CD4-positive, CD25-positive, alpha-beta regulatory T cell (primary cell): ENCODE measurements around the gene CCR2. TPM values are rescaled to one million over a fixed set of nuclear protein-coding genes. Genes with fewer than 3 reads are reported as not detected.

ENCODE experiments used
- ATAC-seq, 2 donors: fragments of 150-1000 bp; cut with Tn5 transposase; one replicate each; pipeline ENCODE4 v1.10.0; 2021; ENCODE audit warnings: low read depth in 2 of 2, moderate number of reproducible peaks in 2 of 2, moderate library complexity in 1 of 2
- DNase-seq, 3 donors: peaks; one replicate each; pipeline versions ENCODE4 v3.0.0 to v3.0.0-alpha.2; 2012 to 2022; ENCODE audit warnings: mixed read lengths in 1 of 3
- H3K27ac ChIP-seq: one replicate; pipeline ENCODE4 v1.7.0; 2013; ENCODE audit warnings: mild to moderate bottlenecking, low read length; ENCODE audit not compliant: insufficient read depth, poor library complexity, severe bottlenecking
- H3K27me3 ChIP-seq: one replicate; pipeline ENCODE4 v1.7.0; 2013; ENCODE audit warnings: low read length; ENCODE audit not compliant: control insufficient read depth, insufficient read depth
- H3K36me3 ChIP-seq: one replicate; pipeline ENCODE4 v1.7.0; 2013; ENCODE audit warnings: mild to moderate bottlenecking, low read length, moderate library complexity; ENCODE audit not compliant: control insufficient read depth, insufficient read depth
- H3K4me1 ChIP-seq: 2 replicates; pipeline ENCODE4 v1.7.0; 2013; ENCODE audit warnings: mild to moderate bottlenecking, low read length; ENCODE audit not compliant: insufficient read depth, control insufficient read depth, poor library complexity, severe bottlenecking
- H3K4me3 ChIP-seq: one replicate; pipeline ENCODE4 v1.7.0; 2013; ENCODE audit warnings: low read depth, mild to moderate bottlenecking, low read length, moderate library complexity
- H3K9me3 ChIP-seq, 2 experiments: 1 replicate in 1 of 2; 2 replicates in 1 of 2; pipeline ENCODE4 v1.7.0; 2013; ENCODE audit warnings: low read length in 2 of 2, mild to moderate bottlenecking in 1 of 2, moderate library complexity in 1 of 2; ENCODE audit not compliant: control insufficient read depth in 2 of 2
- H3K27ac Mint-ChIP-seq, 3 donors: one replicate each; pipeline ENCODE4 v1.8.0; 2020 to 2022; ENCODE audit warnings: mild to moderate bottlenecking in 3 of 3, mixed read lengths in 3 of 3, moderate library complexity in 2 of 3
- H3K27me3 Mint-ChIP-seq: one replicate; pipeline ENCODE4 v1.8.0; 2022; ENCODE audit warnings: mild to moderate bottlenecking, mixed read lengths
- H3K36me3 Mint-ChIP-seq: one replicate; pipeline ENCODE4 v1.8.0; 2020; ENCODE audit warnings: mixed read lengths
- H3K4me1 Mint-ChIP-seq, 4 donors: one replicate each; pipeline ENCODE4 v1.8.0; 2020 to 2022; ENCODE audit warnings: mixed read lengths in 4 of 4, mild to moderate bottlenecking in 1 of 4
- H3K4me3 Mint-ChIP-seq, 4 donors: one replicate each; pipeline ENCODE4 v1.8.0; 2020 to 2022; ENCODE audit warnings: mild to moderate bottlenecking in 4 of 4, mixed read lengths in 4 of 4, moderate library complexity in 3 of 4
- H3K9me3 Mint-ChIP-seq, 7 donors: one replicate each; pipeline ENCODE4 v1.8.0; 2020 to 2022; ENCODE audit warnings: mixed read lengths in 7 of 7, mild to moderate bottlenecking in 3 of 7, moderate library complexity in 2 of 7
- polyA plus RNA-seq, 4 donors: library from polyadenylated mRNA; unstranded; fragments of 300-500 nt; fragmentation: Illumina TruSeq; gene quantifications; one replicate each; pipeline ENCODE4 v1.2.3, GENCODE V29; 2021
- total RNA-seq: library from RNA; stranded (reverse); gene quantifications from one replicate; pipeline ENCODE4 v1.2.3, GENCODE V29; 2022

Gene CCR2
- total and polyA plus RNA-seq, 5 donors from 2014 or later = 9.5 to 25.6 (median 16.0) TPM

DNA sequence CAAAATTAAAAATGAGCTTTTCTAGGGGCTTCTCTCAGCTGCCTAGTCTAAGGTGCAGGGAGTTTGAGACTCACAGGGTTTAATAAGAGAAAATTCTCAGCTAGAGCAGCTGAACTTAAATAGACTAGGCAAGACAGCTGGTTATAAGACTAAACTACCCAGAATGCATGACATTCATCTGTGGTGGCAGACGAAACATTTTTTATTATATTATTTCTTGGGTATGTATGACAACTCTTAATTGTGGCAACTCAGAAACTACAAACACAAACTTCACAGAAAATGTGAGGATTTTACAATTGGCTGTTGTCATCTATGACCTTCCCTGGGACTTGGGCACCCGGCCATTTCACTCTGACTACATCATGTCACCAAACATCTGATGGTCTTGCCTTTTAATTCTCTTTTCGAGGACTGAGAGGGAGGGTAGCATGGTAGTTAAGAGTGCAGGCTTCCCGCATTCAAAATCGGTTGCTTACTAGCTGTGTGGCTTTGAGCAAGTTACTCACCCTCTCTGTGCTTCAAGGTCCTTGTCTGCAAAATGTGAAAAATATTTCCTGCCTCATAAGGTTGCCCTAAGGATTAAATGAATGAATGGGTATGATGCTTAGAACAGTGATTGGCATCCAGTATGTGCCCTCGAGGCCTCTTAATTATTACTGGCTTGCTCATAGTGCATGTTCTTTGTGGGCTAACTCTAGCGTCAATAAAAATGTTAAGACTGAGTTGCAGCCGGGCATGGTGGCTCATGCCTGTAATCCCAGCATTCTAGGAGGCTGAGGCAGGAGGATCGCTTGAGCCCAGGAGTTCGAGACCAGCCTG is 17.8 kb downstream of the CCR2 start:
- Mint-ChIP-seq H3K4me3 (peak overlapping the region; percentile 67 to 92 (median 74)), H3K27me3 (no peaks in the 10 kb centered on the region), H3K36me3 (no peaks in the 10 kb centered on the region), H3K4me1 (peaks cover 23 to 76% (median 58%) of the 10 kb centered on the region in 4 donors), H3K9me3 (peaks cover 0 to 1% (median 0%) of the 10 kb centered on the region in 7 donors), H3K27ac (peak overlapping the region in 2 of 3 donors; percentile 1 to 89)
- Histone ChIP-seq H3K36me3 (no peaks in the 10 kb centered on the region), H3K27ac (peak overlapping the region; percentile 82), H3K4me1 (peaks cover 72% of the 10 kb centered on the region), H3K27me3 (no peaks in the 10 kb centered on the region), H3K4me3 (peak overlapping the region; percentile 84), H3K9me3 (no peaks in the 10 kb centered on the region)
- no peak for ATAC-seq
- DNase-seq = no peak

DNA sequence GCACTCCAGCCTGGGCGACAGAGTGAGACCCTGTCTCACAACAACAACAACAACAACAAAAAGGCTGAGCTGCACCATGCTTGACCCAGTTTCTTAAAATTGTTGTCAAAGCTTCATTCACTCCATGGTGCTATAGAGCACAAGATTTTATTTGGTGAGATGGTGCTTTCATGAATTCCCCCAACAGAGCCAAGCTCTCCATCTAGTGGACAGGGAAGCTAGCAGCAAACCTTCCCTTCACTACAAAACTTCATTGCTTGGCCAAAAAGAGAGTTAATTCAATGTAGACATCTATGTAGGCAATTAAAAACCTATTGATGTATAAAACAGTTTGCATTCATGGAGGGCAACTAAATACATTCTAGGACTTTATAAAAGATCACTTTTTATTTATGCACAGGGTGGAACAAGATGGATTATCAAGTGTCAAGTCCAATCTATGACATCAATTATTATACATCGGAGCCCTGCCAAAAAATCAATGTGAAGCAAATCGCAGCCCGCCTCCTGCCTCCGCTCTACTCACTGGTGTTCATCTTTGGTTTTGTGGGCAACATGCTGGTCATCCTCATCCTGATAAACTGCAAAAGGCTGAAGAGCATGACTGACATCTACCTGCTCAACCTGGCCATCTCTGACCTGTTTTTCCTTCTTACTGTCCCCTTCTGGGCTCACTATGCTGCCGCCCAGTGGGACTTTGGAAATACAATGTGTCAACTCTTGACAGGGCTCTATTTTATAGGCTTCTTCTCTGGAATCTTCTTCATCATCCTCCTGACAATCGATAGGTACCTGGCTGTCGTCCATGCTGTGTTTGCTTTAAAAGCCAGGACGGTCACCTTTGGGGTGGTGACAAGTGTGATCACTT is 18.8 kb downstream of the CCR2 start:
- peaks cover 0 to 1% (median 0%) of the 10 kb centered on the region in 7 donors for H3K9me3 Mint-ChIP-seq
- peak overlapping the region; percentile 32 to 88 (median 85) for H3K27ac Mint-ChIP-seq
- H3K4me3 Mint-ChIP-seq = peak overlapping the region; percentile 68 to 92 (median 78)
- peaks cover 72% of the 10 kb centered on the region for H3K4me1 ChIP-seq
- H3K36me3 Mint-ChIP-seq = no peaks in the 10 kb centered on the region
- H3K9me3 ChIP-seq = no peaks in the 10 kb centered on the region
- peak in 2 of 3 donors; percentile 44 to 77 for DNase-seq
- H3K4me3 ChIP-seq = peak overlapping the region; percentile 84
- peaks cover 23 to 80% (median 57%) of the 10 kb centered on the region in 4 donors for H3K4me1 Mint-ChIP-seq
- peak in 1 of 2 donors; percentile 26 for ATAC-seq
- no peaks in the 10 kb centered on the region for H3K36me3 ChIP-seq
- H3K27ac ChIP-seq = peak overlapping the region; percentile 82
- no peaks in the 10 kb centered on the region for H3K27me3 Mint-ChIP-seq
- H3K27me3 ChIP-seq = no peaks in the 10 kb centered on the region

DNA sequence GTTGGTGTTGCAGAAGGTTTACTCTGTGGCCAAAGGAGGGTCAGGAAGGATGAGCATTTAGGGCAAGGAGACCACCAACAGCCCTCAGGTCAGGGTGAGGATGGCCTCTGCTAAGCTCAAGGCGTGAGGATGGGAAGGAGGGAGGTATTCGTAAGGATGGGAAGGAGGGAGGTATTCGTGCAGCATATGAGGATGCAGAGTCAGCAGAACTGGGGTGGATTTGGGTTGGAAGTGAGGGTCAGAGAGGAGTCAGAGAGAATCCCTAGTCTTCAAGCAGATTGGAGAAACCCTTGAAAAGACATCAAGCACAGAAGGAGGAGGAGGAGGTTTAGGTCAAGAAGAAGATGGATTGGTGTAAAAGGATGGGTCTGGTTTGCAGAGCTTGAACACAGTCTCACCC is 20.8 kb downstream of the CCR2 start:
- Histone ChIP-seq H3K36me3 (no peaks in the 10 kb centered on the region), H3K9me3 (no peaks in the 10 kb centered on the region), H3K27ac (no peak overlapping the region), H3K27me3 (no peaks in the 10 kb centered on the region), H3K4me3 (peak overlapping the region; percentile 53), H3K4me1 (peaks cover 52% of the 10 kb centered on the region)
- Mint-ChIP-seq H3K36me3 (no peaks in the 10 kb centered on the region), H3K4me3 (peak overlapping the region; percentile 12 to 76 (median 66)), H3K9me3 (peaks cover 0 to 1% (median 0%) of the 10 kb centered on the region in 7 donors), H3K27me3 (no peaks in the 10 kb centered on the region), H3K4me1 (peaks cover 19 to 64% (median 44%) of the 10 kb centered on the region in 4 donors), H3K27ac (peak overlapping the region; percentile 21 to 94 (median 59))
- no peak for ATAC-seq
- DNase-seq = no peak

DNA sequence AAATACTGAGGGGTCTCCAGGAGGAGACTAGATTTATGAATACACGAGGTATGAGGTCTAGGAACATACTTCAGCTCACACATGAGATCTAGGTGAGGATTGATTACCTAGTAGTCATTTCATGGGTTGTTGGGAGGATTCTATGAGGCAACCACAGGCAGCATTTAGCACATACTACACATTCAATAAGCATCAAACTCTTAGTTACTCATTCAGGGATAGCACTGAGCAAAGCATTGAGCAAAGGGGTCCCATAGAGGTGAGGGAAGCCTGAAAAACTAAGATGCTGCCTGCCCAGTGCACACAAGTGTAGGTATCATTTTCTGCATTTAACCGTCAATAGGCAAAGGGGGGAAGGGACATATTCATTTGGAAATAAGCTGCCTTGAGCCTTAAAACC is 21.3 kb downstream of the CCR2 start:
- H3K4me1 ChIP-seq = peaks cover 47% of the 10 kb centered on the region
- H3K27ac ChIP-seq = no peak overlapping the region
- no peaks in the 10 kb centered on the region for H3K9me3 ChIP-seq
- peaks cover 18 to 61% (median 39%) of the 10 kb centered on the region in 4 donors for H3K4me1 Mint-ChIP-seq
- H3K27me3 Mint-ChIP-seq = no peaks in the 10 kb centered on the region
- peaks cover 0 to 1% (median 0%) of the 10 kb centered on the region in 7 donors for H3K9me3 Mint-ChIP-seq
- peak overlapping the region; percentile 53 for H3K4me3 ChIP-seq
- peak overlapping the region; percentile 4 to 68 (median 38) for H3K4me3 Mint-ChIP-seq
- no peaks in the 10 kb centered on the region for H3K36me3 ChIP-seq
- ATAC-seq (no peak), DNase-seq (no peak)
- H3K27me3 ChIP-seq = no peaks in the 10 kb centered on the region
- H3K27ac Mint-ChIP-seq = peak overlapping the region; percentile 21 to 94 (median 59)
- H3K36me3 Mint-ChIP-seq = no peaks in the 10 kb centered on the region

DNA sequence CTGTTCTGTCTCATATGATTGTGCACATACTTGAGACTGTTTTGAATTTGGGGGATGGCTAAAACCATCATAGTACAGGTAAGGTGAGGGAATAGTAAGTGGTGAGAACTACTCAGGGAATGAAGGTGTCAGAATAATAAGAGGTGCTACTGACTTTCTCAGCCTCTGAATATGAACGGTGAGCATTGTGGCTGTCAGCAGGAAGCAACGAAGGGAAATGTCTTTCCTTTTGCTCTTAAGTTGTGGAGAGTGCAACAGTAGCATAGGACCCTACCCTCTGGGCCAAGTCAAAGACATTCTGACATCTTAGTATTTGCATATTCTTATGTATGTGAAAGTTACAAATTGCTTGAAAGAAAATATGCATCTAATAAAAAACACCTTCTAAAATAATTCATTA is 21.9 kb downstream of the CCR2 start:
- H3K9me3 Mint-ChIP-seq = peaks cover 0 to 1% (median 0%) of the 10 kb centered on the region in 7 donors
- no peaks in the 10 kb centered on the region for H3K27me3 Mint-ChIP-seq
- Histone ChIP-seq H3K4me3 (peak overlapping the region; percentile 33), H3K27me3 (no peaks in the 10 kb centered on the region), H3K36me3 (no peaks in the 10 kb centered on the region), H3K9me3 (no peaks in the 10 kb centered on the region), H3K27ac (no peak overlapping the region), H3K4me1 (peaks cover 47% of the 10 kb centered on the region)
- DNase-seq (peak in 1 of 3 donors; percentile 26), ATAC-seq (no peak)
- no peaks in the 10 kb centered on the region for H3K36me3 Mint-ChIP-seq
- H3K27ac Mint-ChIP-seq = peak overlapping the region in 2 of 3 donors; percentile 5 to 7
- peak overlapping the region; percentile 29 to 79 (median 54) for H3K4me3 Mint-ChIP-seq
- H3K4me1 Mint-ChIP-seq = peaks cover 17 to 59% (median 35%) of the 10 kb centered on the region in 4 donors

DNA sequence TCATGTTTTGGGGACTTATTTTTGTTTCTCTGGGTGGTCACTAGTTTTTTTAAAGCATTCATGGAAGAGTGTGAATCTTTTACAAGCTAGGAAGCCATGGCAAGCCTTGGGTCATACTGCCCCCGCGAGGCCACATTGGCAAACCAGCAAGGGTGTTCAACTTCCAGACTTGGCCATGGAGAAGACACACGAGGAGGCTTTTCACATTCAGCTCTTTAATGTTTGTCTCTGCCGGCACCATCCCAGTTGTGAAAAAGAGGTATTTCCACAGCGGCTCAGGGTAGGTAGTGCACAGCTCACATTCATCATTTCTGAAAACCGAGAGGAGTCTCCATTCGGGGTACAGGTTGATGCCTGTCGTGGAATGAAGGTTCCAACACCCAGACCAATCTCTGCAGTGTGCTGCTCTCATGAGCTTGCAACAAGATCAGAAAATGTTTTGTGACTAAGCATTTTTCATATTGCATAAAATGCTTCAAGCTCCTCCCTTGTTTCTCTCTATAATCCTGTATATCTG is 24.6 kb downstream of the CCR2 start:
- Mint-ChIP-seq H3K36me3 (no peaks in the 10 kb centered on the region), H3K27ac (no peak overlapping the region), H3K4me1 (peaks cover 20 to 50% (median 25%) of the 10 kb centered on the region in 4 donors), H3K27me3 (no peaks in the 10 kb centered on the region), H3K9me3 (no peaks in the 10 kb centered on the region), H3K4me3 (peak overlapping the region in 1 of 4 donors; percentile 30)
- H3K27me3 ChIP-seq = no peaks in the 10 kb centered on the region
- H3K9me3 ChIP-seq = no peaks in the 10 kb centered on the region
- H3K36me3 ChIP-seq = no peaks in the 10 kb centered on the region
- no peak overlapping the region for H3K27ac ChIP-seq
- peak; percentile 22 to 76 (median 45) for DNase-seq
- peak in 1 of 2 donors; percentile 58 for ATAC-seq
- H3K4me1 ChIP-seq = peaks cover 36% of the 10 kb centered on the region
- no peak overlapping the region for H3K4me3 ChIP-seq

DNA sequence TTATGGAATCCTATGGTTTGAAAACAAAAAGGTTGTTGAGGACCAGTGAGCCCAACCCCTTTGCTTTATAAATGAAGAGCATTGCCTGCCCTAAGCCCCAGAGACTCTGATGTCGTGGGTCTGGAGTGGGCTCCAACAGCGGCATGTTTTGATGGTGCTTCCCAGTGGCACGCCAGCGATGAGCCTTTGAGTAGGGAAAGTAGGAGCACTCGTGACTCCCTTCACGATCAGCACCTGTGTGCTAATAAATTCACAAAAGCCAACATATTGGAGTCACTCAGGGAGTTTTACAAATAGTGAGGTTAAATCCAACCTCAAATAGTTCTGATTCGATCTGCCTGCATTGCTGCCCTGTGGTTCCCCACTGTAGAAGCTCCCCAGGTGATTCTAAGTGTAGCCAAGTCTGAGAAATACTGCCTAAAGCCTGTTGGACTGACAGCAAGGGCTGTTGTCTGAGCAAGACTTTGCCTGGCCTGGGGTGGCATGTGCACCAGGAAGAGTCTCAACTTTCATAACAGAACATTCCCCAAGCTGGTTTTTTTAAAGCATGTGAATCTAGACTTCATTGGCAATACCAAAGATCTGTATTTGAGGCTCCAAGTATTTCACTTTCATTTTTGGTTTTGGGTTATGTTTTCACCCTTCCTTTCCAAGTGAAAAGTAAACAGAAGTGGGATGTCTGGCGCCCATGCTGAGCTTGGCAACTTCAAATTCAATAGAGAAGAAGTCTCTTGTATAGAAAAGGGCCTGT is 26.7 kb downstream of the CCR2 start:
- H3K27me3 ChIP-seq = no peaks in the 10 kb centered on the region
- H3K4me3 ChIP-seq = peak overlapping the region; percentile 26
- H3K36me3 Mint-ChIP-seq = no peaks in the 10 kb centered on the region
- peak in 1 of 3 donors; percentile 42 for DNase-seq
- peaks cover 17% of the 10 kb centered on the region for H3K4me1 ChIP-seq
- H3K9me3 ChIP-seq = no peaks in the 10 kb centered on the region
- ATAC-seq = no peak
- H3K27ac ChIP-seq = peak overlapping the region; percentile 19
- no peak overlapping the region for H3K4me3 Mint-ChIP-seq
- no peaks in the 10 kb centered on the region for H3K27me3 Mint-ChIP-seq
- peaks cover 18 to 41% (median 21%) of the 10 kb centered on the region in 4 donors for H3K4me1 Mint-ChIP-seq
- H3K27ac Mint-ChIP-seq = peak overlapping the region in 1 of 3 donors; percentile 43
- no peaks in the 10 kb centered on the region for H3K36me3 ChIP-seq
- H3K9me3 Mint-ChIP-seq = no peaks in the 10 kb centered on the region
